Gastrocnemius medialis (tissue), 4 donors: ENCODE data around the gene PTPRT.

Experiments used
- POLR2A ChIP-seq, 2 donors: fragments of 450-650 bp; IDR thresholded peaks; one replicate each; pipeline ENCODE4 v1.6.1; 2017; ENCODE audit warnings: antibody characterized with exemption in 2 of 2, mild to moderate bottlenecking in 2 of 2, moderate library complexity in 2 of 2
- TF ChIP-seq, protein P1 (sequence below), 5 experiments: fragments of 450-650 bp in 3 of 5; fragments of 200-600 bp in 2 of 5; sonication (generic) in 2 of 5; IDR thresholded peaks in 4 of 5; conservative IDR thresholded peaks in 1 of 5; 1 replicate in 4 of 5; 2 replicates in 1 of 5; pipeline ENCODE4 v1.5.1; 2016 to 2019; ENCODE audit warnings: antibody characterized with exemption in 5 of 5, mild to moderate bottlenecking in 3 of 5, moderate library complexity in 3 of 5

DNA sequence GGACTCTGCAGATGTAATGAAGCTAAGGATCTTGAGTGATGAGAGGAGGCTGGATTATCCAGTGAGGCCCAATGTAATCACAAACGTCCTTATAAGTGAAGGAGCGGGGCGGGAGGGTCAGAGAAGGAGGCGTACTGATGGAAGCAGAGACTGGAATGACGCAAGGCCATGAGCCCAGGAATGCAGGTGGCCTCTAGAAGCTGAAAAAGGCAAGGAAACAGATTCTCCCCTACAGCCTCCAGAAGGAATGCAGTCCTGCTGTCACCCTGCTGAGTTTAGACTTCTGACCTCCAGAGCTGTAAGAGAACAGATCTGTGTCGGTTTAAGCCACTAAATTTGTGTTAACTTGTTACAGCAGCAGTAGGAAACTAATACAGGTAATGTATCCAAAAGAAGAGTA lies 227.9 kb downstream of the PTPRT start:
- TF ChIP-seq POLR2A (IDR thresholded peaks at IDR 0.05): no peak
- TF ChIP-seq, protein P1, sequence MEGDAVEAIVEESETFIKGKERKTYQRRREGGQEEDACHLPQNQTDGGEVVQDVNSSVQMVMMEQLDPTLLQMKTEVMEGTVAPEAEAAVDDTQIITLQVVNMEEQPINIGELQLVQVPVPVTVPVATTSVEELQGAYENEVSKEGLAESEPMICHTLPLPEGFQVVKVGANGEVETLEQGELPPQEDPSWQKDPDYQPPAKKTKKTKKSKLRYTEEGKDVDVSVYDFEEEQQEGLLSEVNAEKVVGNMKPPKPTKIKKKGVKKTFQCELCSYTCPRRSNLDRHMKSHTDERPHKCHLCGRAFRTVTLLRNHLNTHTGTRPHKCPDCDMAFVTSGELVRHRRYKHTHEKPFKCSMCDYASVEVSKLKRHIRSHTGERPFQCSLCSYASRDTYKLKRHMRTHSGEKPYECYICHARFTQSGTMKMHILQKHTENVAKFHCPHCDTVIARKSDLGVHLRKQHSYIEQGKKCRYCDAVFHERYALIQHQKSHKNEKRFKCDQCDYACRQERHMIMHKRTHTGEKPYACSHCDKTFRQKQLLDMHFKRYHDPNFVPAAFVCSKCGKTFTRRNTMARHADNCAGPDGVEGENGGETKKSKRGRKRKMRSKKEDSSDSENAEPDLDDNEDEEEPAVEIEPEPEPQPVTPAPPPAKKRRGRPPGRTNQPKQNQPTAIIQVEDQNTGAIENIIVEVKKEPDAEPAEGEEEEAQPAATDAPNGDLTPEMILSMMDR (IDR thresholded peaks at IDR 0.05 in 4 of 5, conservative IDR thresholded peaks at IDR 0.05 in 1 of 5): no peak
